Skeletal muscle satellite cell (primary cell): ENCODE data around the gene ATAD3C.
"Not testable (repeated sequence)": the region's sequence is repeated elsewhere in the genome, so short reads cannot be mapped to it uniquely, and the experiment has no call there.

Source experiments
- H3K27me3 ChIP-seq: 2 replicates; pipeline ENCODE4 v1.7.0; 2013; ENCODE audit warnings: low read length; ENCODE audit not compliant: control insufficient read depth, insufficient read depth
- H3K36me3 ChIP-seq: 2 replicates; pipeline ENCODE4 v1.7.0; 2013; ENCODE audit warnings: mild to moderate bottlenecking, control low read depth, low read length; ENCODE audit not compliant: insufficient read depth
- H3K4me1 ChIP-seq: 2 replicates; pipeline ENCODE4 v1.7.0; 2013; ENCODE audit warnings: low read length; ENCODE audit not compliant: control insufficient read depth, insufficient read depth
- H3K4me2 ChIP-seq: 2 replicates; pipeline ENCODE4 v1.7.0; 2013; ENCODE audit warnings: mild to moderate bottlenecking, low read length
- H3K4me3 ChIP-seq: 2 replicates; pipeline ENCODE4 v1.7.0; 2013; ENCODE audit warnings: low read length
- H3K9ac ChIP-seq: 2 replicates; pipeline ENCODE4 v1.7.0; 2013; ENCODE audit warnings: mild to moderate bottlenecking, low read depth, low read length, moderate library complexity
- H3K9me3 ChIP-seq: replicated peaks from 2 replicates; pipeline ENCODE4 v1.7.0; 2013; ENCODE audit warnings: mild to moderate bottlenecking, control low read depth, low read length

Gene ATAD3C

GRCh38 chr1:1485755-1486317 lies 36.3 kb downstream of the ATAD3C start:
- H3K9ac ChIP-seq, H3K4me3 ChIP-seq, H3K4me1 ChIP-seq, H3K4me2 ChIP-seq, H3K27me3 ChIP-seq, H3K9me3 ChIP-seq: not testable (repeated sequence)
- peaks cover 58% of the 10 kb centered on the region for H3K36me3 ChIP-seq

- H3K27me3 ChIP-seq, result no peaks in the 10 kb centered on the region
- H3K4me2 ChIP-seq, result no peak overlapping the region
- H3K9me3 ChIP-seq, result peaks cover 4% of the 10 kb centered on the region
- H3K4me3 ChIP-seq, result no peak overlapping the region
- H3K4me1 ChIP-seq, result no peaks in the 10 kb centered on the region
- H3K9ac ChIP-seq, result no peak overlapping the region
- H3K36me3 ChIP-seq, result peaks cover 70% of the 10 kb centered on the region
Observed at GRCh38 chr1:1487701-1488100, 38.2 kb downstream of the ATAD3C start.

GRCh38 chr1:1489231-1489630 lies 39.7 kb downstream of the ATAD3C start:
- H3K9ac ChIP-seq, result no peak overlapping the region
- peaks cover 66% of the 10 kb centered on the region for H3K36me3 ChIP-seq
- no peaks in the 10 kb centered on the region for H3K4me1 ChIP-seq
- H3K4me2 ChIP-seq, result no peak overlapping the region
- H3K9me3 ChIP-seq, result peaks cover 4% of the 10 kb centered on the region
- no peak overlapping the region for H3K4me3 ChIP-seq
- H3K27me3 ChIP-seq, result no peaks in the 10 kb centered on the region

GRCh38 chr1:1489861-1490260 lies 40.4 kb downstream of the ATAD3C start:
- no peak overlapping the region for H3K4me2 ChIP-seq
- no peaks in the 10 kb centered on the region for H3K27me3 ChIP-seq
- peaks cover 4% of the 10 kb centered on the region for H3K9me3 ChIP-seq
- no peak overlapping the region for H3K9ac ChIP-seq
- peaks cover 62% of the 10 kb centered on the region for H3K36me3 ChIP-seq
- no peaks in the 10 kb centered on the region for H3K4me1 ChIP-seq
- H3K4me3 ChIP-seq, result no peak overlapping the region

GRCh38 chr1:1490633-1491230 lies 41.2 kb downstream of the ATAD3C start:
- Histone ChIP-seq H3K27me3 (no peaks in the 10 kb centered on the region), H3K4me1 (no peaks in the 10 kb centered on the region), H3K36me3 (peaks cover 64% of the 10 kb centered on the region), H3K4me3 (no peak overlapping the region), H3K9ac (no peak overlapping the region), H3K4me2 (no peak overlapping the region), H3K9me3 (peaks cover 4% of the 10 kb centered on the region)

- Histone ChIP-seq H3K4me1 (no peaks in the 10 kb centered on the region), H3K4me2 (no peak overlapping the region), H3K4me3 (no peak overlapping the region), H3K36me3 (peaks cover 64% of the 10 kb centered on the region), H3K27me3 (no peaks in the 10 kb centered on the region), H3K9me3 (peaks cover 4% of the 10 kb centered on the region), H3K9ac (no peak overlapping the region)
Observed at GRCh38 chr1:1491601-1492000, 42.1 kb downstream of the ATAD3C start.

GRCh38 chr1:1494311-1494710 lies 44.8 kb downstream of the ATAD3C start:
- H3K4me3 ChIP-seq, H3K9ac ChIP-seq, H3K4me1 ChIP-seq, H3K4me2 ChIP-seq, H3K27me3 ChIP-seq, H3K9me3 ChIP-seq: not testable (repeated sequence)
- peaks cover 47% of the 10 kb centered on the region for H3K36me3 ChIP-seq

- H3K4me1 ChIP-seq, H3K9ac ChIP-seq, H3K4me3 ChIP-seq, H3K27me3 ChIP-seq, H3K4me2 ChIP-seq, H3K9me3 ChIP-seq: not testable (repeated sequence)
- H3K36me3 ChIP-seq, result peaks cover 37% of the 10 kb centered on the region
Observed at GRCh38 chr1:1495461-1495975, 46.0 kb downstream of the ATAD3C start.

- H3K9me3 ChIP-seq, H3K36me3 ChIP-seq, H3K4me3 ChIP-seq, H3K27me3 ChIP-seq, H3K4me1 ChIP-seq: not testable (repeated sequence)
- Histone ChIP-seq H3K4me2 (peak overlapping the region; percentile 59), H3K9ac (peak overlapping the region; percentile 55)
Observed at GRCh38 chr1:1504777-1505365, 55.4 kb downstream of the ATAD3C start.

GRCh38 chr1:1505366-1505798 lies 55.9 kb downstream of the ATAD3C start:
- peak overlapping the region; percentile 55 for H3K9ac ChIP-seq
- H3K4me3 ChIP-seq, result not testable (repeated sequence)

GRCh38 chr1:1505801-1506200 lies 56.3 kb downstream of the ATAD3C start:
- not testable (repeated sequence) for H3K9me3 ChIP-seq, H3K4me3 ChIP-seq, H3K27me3 ChIP-seq, H3K4me1 ChIP-seq, H3K36me3 ChIP-seq
- Histone ChIP-seq H3K9ac (peak overlapping the region; percentile 54), H3K4me2 (peak overlapping the region; percentile 59)

More at GRCh38 chr1:1505366-1505798, 55.9 kb downstream of the ATAD3C start:
- H3K9me3 ChIP-seq, H3K4me1 ChIP-seq, H3K27me3 ChIP-seq, H3K36me3 ChIP-seq: not testable (repeated sequence)
- H3K4me2 ChIP-seq, result peak overlapping the region; percentile 59

- Histone ChIP-seq H3K4me2 (no peak overlapping the region), H3K4me3 (no peak overlapping the region), H3K27me3 (no peaks in the 10 kb centered on the region), H3K36me3 (no peaks in the 10 kb centered on the region), H3K4me1 (peaks cover 12% of the 10 kb centered on the region), H3K9me3 (no peaks in the 10 kb centered on the region), H3K9ac (no peak overlapping the region)
Observed at GRCh38 chr1:1507305-1507704, 57.8 kb downstream of the ATAD3C start.
